NCI-H82 treated with DMSO at 0.1 percent for 48 hours (cell line): ENCODE results near the gene CLCN5.
A peak's percentile ranks its signal among the peaks of the same experiment; 100 is the strongest.

Experiments used
- DNase-seq: peaks from one replicate; lab custom pipeline; 2025; ENCODE audit not compliant: unreplicated experiment; lab: John Stamatoyannopoulos, UW

CLCN5 gene

DNA sequence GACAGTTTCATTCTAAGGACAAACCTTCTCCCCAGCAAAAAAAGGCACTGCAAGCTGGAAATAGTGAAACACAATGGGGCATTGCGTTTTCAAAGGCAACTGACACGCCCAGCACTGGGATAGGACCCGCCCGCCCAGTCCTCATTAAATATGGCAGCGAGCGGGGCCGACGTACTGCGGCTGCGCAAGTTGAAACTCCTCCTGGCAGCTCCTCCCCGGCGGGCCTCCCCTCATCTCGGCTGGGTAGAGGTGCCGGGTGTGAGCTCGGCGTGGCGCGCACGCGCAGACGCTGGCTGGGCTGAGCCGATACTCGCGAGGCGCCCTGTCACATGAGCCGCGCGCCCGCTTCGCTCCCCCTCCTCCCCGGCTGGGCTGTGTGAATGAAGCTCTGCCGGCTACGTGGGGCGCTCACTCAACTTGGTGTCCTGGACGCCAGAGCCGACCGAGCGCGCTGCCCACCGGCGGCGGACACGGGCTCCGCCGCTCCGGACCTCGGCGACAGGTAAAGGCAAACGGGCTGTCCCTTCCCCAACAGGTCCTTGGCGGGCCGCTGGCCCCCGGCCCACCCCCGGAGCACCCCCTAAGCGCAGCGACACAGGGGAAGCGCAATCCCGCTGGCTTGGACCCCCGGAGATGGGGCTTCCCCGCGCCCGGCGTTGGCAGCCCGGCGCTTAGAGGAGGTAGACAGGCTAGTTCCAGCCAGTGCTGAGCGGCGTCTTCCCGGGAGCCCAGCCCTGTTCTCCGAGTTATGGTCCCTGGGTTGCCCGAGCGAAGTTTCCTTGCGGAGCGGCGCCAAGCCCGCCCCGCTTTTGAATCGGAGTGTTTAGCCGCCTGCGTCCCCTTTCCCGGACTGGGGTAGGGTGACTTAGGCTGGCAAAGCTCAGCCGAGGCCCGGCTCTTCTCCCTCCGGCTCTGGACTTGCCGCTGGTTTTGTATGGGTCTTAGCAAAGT is at the start of gene CLCN5:
TSS of gene CLCN5 (plus strand) at position 306 of the 951 bp plus-strand sequence. CDS start 2,703 bp downstream, outside the sequence.
- DNase-seq: peak; percentile 86

DNA sequence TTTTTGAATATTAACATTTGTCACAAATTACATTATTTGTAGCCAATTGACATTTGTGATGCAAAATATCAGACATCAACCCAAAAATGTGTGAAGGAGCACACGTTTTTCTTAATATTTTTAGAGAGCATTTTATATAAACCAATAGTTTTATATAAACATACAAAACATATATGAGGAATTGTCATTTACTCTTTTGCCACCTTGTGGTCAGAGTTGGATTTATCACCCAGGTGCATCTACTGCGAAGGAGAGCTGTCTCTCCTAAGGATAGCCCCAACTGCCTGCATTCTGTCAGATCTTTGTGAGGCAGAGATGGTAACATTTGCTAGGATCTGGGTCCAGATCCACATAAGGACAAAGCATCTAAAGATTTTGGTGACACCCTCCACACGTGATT is 45.6 kb upstream of the CLCN5 start:
- DNase-seq: no peak

GRCh38 chrX:49877397-49878101 is 44.8 kb upstream of the CLCN5 start:
- DNase-seq: no peak

GRCh38 chrX:49878128-49878833 is 44.1 kb upstream of the CLCN5 start:
- DNase-seq: no peak

GRCh38 chrX:49878834-49879655 is 43.4 kb upstream of the CLCN5 start, which contains the start of gene USP27X:
Gene USP27X (plus strand): TSS chrX:49879484. CDS start chrX:49880308, 824 bp downstream.
- DNase-seq: peak; percentile 68

- DNase-seq: no peak
Observed at GRCh38 chrX:49879656-49880277, 42.6 kb upstream of the CLCN5 start.

DNA sequence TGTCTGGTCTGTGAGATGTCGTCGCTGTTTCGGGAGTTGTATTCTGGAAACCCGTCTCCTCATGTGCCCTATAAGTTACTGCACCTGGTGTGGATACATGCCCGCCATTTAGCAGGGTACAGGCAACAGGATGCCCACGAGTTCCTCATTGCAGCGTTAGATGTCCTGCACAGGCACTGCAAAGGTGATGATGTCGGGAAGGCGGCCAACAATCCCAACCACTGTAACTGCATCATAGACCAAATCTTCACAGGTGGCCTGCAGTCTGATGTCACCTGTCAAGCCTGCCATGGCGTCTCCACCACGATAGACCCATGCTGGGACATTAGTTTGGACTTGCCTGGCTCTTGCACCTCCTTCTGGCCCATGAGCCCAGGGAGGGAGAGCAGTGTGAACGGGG is 41.7 kb upstream of the CLCN5 start:
- DNase-seq: no peak

GRCh38 chrX:49884290-49884862 is 38.0 kb upstream of the CLCN5 start:
- peak; percentile 10 for DNase-seq

DNA sequence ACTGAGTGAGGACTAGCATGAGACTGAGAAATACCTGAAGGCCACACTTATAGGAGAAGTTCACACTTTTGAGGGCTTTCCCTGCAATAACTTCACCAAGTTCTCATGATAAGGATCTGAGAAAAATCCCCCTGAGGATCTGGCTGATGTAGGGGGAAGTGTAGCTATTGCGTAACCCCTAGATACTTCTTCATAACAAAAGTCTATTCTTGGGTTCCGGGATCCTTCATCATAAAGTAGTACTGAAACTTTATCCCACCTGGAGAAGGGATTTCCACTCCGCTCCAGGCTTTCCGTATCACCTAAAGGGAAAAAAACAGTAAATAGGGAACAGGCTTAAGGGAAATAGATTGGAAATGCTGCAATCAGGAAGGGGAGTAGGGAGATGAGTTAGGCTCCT is 29.9 kb upstream of the CLCN5 start:
- no peak for DNase-seq

DNA sequence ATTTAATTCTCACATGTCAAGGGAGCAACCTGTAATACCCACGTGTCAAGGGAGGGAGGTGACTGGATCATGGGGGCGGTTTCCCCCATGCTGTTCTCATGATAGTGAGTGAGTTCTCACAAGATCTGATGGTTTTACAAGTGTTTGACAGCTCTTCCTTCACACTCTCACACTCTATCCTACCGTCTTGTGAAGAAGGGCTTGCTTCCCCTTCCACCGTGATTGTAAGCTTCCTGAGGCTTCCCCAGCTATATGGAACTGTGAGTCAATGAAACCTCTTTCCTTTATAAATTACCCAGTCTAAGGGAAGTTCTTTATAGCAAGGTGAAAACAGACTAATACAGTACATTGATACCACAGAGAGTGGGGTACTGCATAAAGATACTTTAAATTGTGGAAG is 25.4 kb upstream of the CLCN5 start:
- no peak for DNase-seq

DNA sequence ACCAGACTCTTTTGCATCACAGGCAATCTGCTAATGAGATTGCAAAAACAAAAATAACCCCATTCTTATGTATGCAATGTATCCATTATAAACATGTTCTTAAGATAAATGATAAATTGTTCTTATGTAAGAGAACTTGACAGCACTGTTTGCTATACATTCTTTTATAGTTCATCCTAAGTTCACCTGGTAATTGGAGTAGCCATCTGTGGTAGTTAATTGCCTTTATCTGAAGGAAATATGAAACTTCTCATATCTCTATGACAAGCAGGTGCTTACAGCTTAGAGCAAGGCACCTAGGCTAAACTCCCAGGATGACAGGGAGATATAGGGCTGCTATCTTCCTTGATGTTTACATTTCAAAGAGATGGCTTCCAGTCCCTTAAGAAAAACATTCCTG is 21.3 kb upstream of the CLCN5 start:
- DNase-seq: no peak

- no peak for DNase-seq
Observed at GRCh38 chrX:49910344-49910743, 12.1 kb upstream of the CLCN5 start.

- DNase-seq: no peak
Observed at GRCh38 chrX:49912086-49912485, 10.3 kb upstream of the CLCN5 start.

DNA sequence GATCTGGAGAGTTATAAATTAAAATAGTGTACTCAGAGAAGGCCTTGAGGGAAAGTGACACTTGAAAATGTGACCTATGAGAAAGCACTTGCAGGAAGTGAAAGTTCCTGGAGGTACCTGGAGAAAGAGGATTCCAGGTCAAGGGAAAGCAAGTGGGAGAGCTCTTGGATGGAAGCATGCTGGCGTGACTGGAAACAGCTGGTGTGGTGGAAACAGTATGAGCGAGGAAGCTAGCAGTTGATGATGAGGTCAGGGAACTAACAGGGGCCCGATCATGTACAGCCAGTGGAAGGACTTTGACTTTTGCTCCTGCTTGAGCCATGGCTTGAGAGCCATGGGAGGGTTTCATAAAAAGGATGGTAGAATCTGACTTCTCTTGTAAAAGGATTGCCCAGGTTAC is 9.5 kb upstream of the CLCN5 start:
- DNase-seq: no peak

DNA sequence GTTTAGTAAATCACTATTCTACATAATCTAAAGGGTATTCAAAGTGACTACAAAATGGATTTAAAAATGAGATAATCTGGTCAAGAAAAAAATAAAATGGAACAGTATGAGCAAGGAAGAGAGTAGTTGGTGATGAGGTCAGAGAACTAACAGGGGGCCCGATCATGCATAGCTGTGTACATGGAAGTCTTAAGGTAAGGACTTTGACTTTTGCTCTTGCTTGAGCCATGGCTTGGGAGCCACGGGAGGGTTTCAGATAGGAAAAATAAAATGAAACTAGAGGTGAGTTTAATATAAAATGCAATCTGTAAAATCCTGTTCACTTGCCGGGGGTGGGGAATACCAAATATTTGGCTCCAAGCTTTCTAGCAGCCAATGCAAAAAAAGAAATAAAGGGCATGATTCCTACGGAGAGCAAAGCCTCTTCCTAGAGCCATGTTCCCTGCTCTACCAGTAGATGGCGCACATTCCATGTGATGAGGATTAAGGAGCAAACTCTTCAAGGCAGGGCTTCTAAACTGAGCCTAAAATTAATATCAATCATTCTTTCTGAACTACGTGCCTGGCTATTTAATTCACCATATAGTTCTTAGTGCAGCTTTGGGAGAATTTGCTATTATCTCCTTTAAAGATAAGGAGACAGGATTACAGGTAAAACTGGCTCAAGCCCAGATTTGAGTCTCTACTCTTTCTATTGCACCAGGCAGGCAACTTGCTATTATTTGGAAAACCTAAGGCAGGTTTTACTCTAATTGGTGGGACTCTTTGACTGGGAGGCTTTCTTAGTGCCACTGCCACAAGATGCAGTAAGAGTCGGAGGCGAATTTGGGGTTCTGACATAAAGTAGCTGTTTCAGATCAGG is 6.8 kb upstream of the CLCN5 start:
- DNase-seq: peak; percentile 54

- peak; percentile 4 for DNase-seq
Observed at GRCh38 chrX:49919617-49920016, 2.8 kb upstream of the CLCN5 start.

GRCh38 chrX:49921109-49921508 is 1.3 kb upstream of the CLCN5 start:
- DNase-seq: no peak

- DNase-seq: peak; percentile 19
Observed at GRCh38 chrX:49925176-49925575, 2.8 kb downstream of the CLCN5 start.

DNA sequence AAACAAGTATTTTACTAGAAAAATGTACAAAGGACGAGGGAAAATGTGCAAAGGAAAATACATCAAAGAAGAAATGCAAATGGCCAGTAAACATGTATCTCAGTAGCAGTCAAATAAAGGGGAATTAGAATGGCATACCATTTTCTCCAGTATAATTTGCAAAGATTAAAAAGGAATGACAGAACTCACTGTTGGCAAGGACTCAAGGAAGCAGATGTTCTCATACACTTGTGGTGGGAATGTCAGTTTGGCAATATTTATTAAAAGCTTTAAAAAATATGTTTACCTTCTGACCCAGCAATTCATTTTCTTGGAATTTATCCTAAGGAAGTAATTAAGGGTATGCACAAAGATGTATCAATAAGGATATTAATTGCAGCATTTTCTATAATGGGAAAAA is 7.6 kb downstream of the CLCN5 start:
- no peak for DNase-seq
